Adipocyte (in vitro differentiated cells): ENCODE results near the gene PURB.
A peak's percentile ranks its signal among the peaks of the same experiment; 100 is the strongest.
"Not testable (repeated sequence)": the region's sequence is repeated elsewhere in the genome, so short reads cannot be mapped to it uniquely, and the experiment has no call there.

Experiments
- DNase-seq: peaks from one replicate; pipeline ENCODE4 v3.0.0-alpha.2; 2015; ENCODE audit warnings: low read depth
- H3K27me3 ChIP-seq: replicated peaks from 2 replicates; pipeline ENCODE4 v1.7.0; 2013; ENCODE audit warnings: mild to moderate bottlenecking, low read length, moderate library complexity; ENCODE audit not compliant: control insufficient read depth, insufficient read depth
- H3K36me3 ChIP-seq: 2 replicates; pipeline ENCODE4 v1.7.0; 2013; ENCODE audit warnings: low read length, mild to moderate bottlenecking, moderate library complexity; ENCODE audit not compliant: control insufficient read depth, insufficient read depth, severe bottlenecking
- H3K4me1 ChIP-seq: 2 replicates; pipeline ENCODE4 v1.7.0; 2013; ENCODE audit warnings: mild to moderate bottlenecking, low read length, moderate library complexity; ENCODE audit not compliant: control insufficient read depth, insufficient read depth
- H3K4me3 ChIP-seq: 2 replicates; pipeline ENCODE4 v1.7.0; 2013; ENCODE audit warnings: mild to moderate bottlenecking, low read length, moderate library complexity
- H3K9ac ChIP-seq: 2 replicates; pipeline ENCODE4 v1.7.0; 2013; ENCODE audit warnings: mild to moderate bottlenecking, low read length, moderate library complexity
- H3K9me3 ChIP-seq: 2 replicates; pipeline ENCODE4 v1.7.0; 2013; ENCODE audit warnings: mild to moderate bottlenecking, low read length, moderate library complexity; ENCODE audit not compliant: control insufficient read depth

PURB gene

GRCh38 chr7:44849259-44849884 lies 36.0 kb downstream of the PURB start:
- Histone ChIP-seq H3K27me3 (no peaks in the 10 kb centered on the region), H3K9me3 (no peaks in the 10 kb centered on the region), H3K9ac (peak overlapping the region; percentile 87), H3K4me1 (peaks cover 22% of the 10 kb centered on the region), H3K36me3 (no peaks in the 10 kb centered on the region), H3K4me3 (peak overlapping the region; percentile 92)
- no peak for DNase-seq

GRCh38 chr7:44847920-44848634 lies 37.3 kb downstream of the PURB start, which contains the start of gene H2AZ2:
Gene H2AZ2, minus strand, starts transcription at chr7:44848087. Its CDS starts 116 bp downstream, at chr7:44847971.
- Histone ChIP-seq H3K4me1 (peaks cover 24% of the 10 kb centered on the region), H3K4me3 (peak within 1 kb of the TSS; percentile 96), H3K9me3 (no peaks in the 10 kb centered on the region), H3K36me3 (no peaks in the 10 kb centered on the region), H3K27me3 (no peaks in the 10 kb centered on the region), H3K9ac (peak within 1 kb of the TSS; percentile 93)
- DNase-seq = peak; percentile 100

- no peaks in the 10 kb centered on the region for H3K9me3 ChIP-seq
- H3K27me3 ChIP-seq = no peaks in the 10 kb centered on the region
- peak; percentile 94 for DNase-seq
- no peaks in the 10 kb centered on the region for H3K36me3 ChIP-seq
- peak overlapping the region; percentile 96 for H3K4me3 ChIP-seq
- H3K9ac ChIP-seq = peak overlapping the region; percentile 93
- peaks cover 28% of the 10 kb centered on the region for H3K4me1 ChIP-seq
Measured at GRCh38 chr7:44847509-44847919, 37.8 kb downstream of the PURB start.

- Histone ChIP-seq H3K4me1 (peaks cover 32% of the 10 kb centered on the region), H3K9me3 (no peaks in the 10 kb centered on the region), H3K9ac (peak overlapping the region; percentile 93), H3K4me3 (peak overlapping the region; percentile 96), H3K36me3 (no peaks in the 10 kb centered on the region), H3K27me3 (no peaks in the 10 kb centered on the region)
- peak; percentile 43 for DNase-seq
Measured at GRCh38 chr7:44846816-44847508, 38.4 kb downstream of the PURB start.

GRCh38 chr7:44846390-44846789 lies 38.9 kb downstream of the PURB start:
- H3K4me1 ChIP-seq = peaks cover 34% of the 10 kb centered on the region
- not testable (repeated sequence) for H3K36me3 ChIP-seq, H3K27me3 ChIP-seq, H3K9me3 ChIP-seq
- DNase-seq = peak; percentile 15
- peak overlapping the region; percentile 93 for H3K9ac ChIP-seq
- H3K4me3 ChIP-seq = peak overlapping the region; percentile 96

- DNase-seq = no peak
- H3K9me3 ChIP-seq = no peaks in the 10 kb centered on the region
Measured at GRCh38 chr7:44845451-44845850, 39.9 kb downstream of the PURB start.

GRCh38 chr7:44843440-44843839 lies 41.9 kb downstream of the PURB start:
- Histone ChIP-seq H3K4me1 (peaks cover 42% of the 10 kb centered on the region), H3K36me3 (peaks cover 14% of the 10 kb centered on the region)
- not testable (repeated sequence) for DNase-seq, H3K9me3 ChIP-seq, H3K9ac ChIP-seq, H3K27me3 ChIP-seq, H3K4me3 ChIP-seq

More at GRCh38 chr7:44845451-44845850, 39.9 kb downstream of the PURB start:
- Histone ChIP-seq H3K36me3 (peaks cover 7% of the 10 kb centered on the region), H3K4me1 (peaks cover 34% of the 10 kb centered on the region), H3K9ac (no peak overlapping the region), H3K27me3 (no peaks in the 10 kb centered on the region), H3K4me3 (peak overlapping the region; percentile 96)

- not testable (repeated sequence) for H3K27me3 ChIP-seq, H3K9me3 ChIP-seq, H3K9ac ChIP-seq, DNase-seq
- Histone ChIP-seq H3K4me1 (peaks cover 44% of the 10 kb centered on the region), H3K36me3 (peaks cover 14% of the 10 kb centered on the region), H3K4me3 (peak overlapping the region; percentile 32)
Measured at GRCh38 chr7:44842675-44843074, 42.7 kb downstream of the PURB start.

GRCh38 chr7:44838751-44839150 lies 46.6 kb downstream of the PURB start:
- H3K4me1 ChIP-seq = peaks cover 22% of the 10 kb centered on the region
- no peaks in the 10 kb centered on the region for H3K27me3 ChIP-seq
- no peak overlapping the region for H3K4me3 ChIP-seq
- H3K9ac ChIP-seq = no peak overlapping the region
- no peak for DNase-seq
- peaks cover 31% of the 10 kb centered on the region for H3K36me3 ChIP-seq
- no peaks in the 10 kb centered on the region for H3K9me3 ChIP-seq

GRCh38 chr7:44827567-44827966 lies 57.8 kb downstream of the PURB start:
- no peaks in the 10 kb centered on the region for H3K27me3 ChIP-seq
- no peak overlapping the region for H3K4me3 ChIP-seq
- no peak overlapping the region for H3K9ac ChIP-seq
- no peaks in the 10 kb centered on the region for H3K4me1 ChIP-seq
- DNase-seq = no peak
- H3K9me3 ChIP-seq = no peaks in the 10 kb centered on the region
- peaks cover 39% of the 10 kb centered on the region for H3K36me3 ChIP-seq
